SU-DHL-6 (cell line): Measurements from ENCODE around the gene SHC3.

Experiments used
- EZH2phosphoT487 ChIP-seq: fragments of 200-600 bp; sonication (generic), shearing (Covaris generic); conservative IDR thresholded peaks from 2 replicates; pipeline ENCODE4 v1.6.1; 2018; ENCODE audit warnings: mild to moderate bottlenecking, antibody characterized with exemption, low read length, moderate library complexity, mixed read lengths
- TF ChIP-seq, protein P1 (sequence below): fragments of 200-600 bp; sonication (generic); IDR thresholded peaks from one replicate; pipeline ENCODE4 v1.5.1; 2017; ENCODE audit warnings: antibody characterized with exemption, mild to moderate bottlenecking, low read length, moderate library complexity; ENCODE audit not compliant: insufficient read depth, poor library complexity, severe bottlenecking

DNA sequence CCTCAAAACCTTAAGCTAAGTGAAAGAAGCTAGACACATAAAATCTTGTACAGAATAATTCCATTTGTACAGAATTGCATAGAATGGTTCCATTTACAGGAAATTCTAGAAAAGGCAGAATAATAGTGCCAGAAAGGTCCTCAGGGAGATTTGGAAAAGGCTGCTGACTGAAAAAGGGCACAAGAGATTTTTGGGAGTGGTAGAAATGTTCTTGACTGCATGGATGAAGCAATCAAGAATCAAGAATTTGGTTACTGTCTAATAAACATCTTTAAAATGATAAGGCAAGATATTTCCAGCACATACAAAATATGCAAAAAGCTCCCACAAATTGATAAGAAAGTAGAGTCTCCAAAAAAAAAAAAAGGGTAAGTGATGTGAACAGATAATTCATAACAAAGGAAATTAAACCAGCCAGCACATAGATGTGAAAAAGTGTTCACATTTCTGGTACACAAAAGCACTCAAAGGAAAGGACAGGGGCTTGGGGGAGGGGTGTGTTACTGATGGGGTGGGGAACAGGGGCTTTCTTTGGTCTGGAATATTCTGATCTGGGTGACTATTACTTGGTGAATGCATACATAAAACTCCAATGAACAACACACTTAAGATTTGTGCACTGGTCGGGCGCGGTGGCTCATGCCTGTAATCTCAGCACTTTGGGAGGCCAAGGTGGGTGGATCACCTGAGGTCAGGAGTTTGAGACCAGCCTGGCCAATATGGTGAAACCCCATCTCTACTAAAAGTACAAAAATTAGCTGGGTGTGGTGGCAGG, 85.2 kb downstream of the SHC3 start:
- TF ChIP-seq, protein P1, sequence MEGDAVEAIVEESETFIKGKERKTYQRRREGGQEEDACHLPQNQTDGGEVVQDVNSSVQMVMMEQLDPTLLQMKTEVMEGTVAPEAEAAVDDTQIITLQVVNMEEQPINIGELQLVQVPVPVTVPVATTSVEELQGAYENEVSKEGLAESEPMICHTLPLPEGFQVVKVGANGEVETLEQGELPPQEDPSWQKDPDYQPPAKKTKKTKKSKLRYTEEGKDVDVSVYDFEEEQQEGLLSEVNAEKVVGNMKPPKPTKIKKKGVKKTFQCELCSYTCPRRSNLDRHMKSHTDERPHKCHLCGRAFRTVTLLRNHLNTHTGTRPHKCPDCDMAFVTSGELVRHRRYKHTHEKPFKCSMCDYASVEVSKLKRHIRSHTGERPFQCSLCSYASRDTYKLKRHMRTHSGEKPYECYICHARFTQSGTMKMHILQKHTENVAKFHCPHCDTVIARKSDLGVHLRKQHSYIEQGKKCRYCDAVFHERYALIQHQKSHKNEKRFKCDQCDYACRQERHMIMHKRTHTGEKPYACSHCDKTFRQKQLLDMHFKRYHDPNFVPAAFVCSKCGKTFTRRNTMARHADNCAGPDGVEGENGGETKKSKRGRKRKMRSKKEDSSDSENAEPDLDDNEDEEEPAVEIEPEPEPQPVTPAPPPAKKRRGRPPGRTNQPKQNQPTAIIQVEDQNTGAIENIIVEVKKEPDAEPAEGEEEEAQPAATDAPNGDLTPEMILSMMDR = no peak
- TF ChIP-seq EZH2phosphoT487 = no peak
